ENCODE results near the gene ARHGAP30.

Gene ARHGAP30

DNA sequence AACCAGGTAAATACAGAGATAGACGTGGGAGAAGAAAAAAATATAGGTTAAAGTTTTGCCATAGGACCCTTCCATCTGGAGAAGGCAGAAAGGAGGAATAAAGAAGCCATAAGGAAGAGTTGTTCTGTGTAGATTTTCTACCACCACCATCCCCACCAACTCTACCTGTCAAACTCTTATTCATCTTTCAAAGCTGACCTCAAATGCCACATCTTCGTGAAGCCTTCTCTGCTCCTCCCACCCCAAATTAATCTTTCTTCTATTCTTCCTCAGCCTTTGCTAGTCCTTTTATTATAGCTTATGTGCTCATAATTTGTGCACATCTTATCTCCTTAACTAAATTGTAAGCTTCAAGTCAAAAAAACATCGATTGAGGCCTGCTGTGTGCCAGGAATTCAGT lies 20.9 kb upstream of the ARHGAP30 start:
- TF ChIP-seq, protein P1, sequence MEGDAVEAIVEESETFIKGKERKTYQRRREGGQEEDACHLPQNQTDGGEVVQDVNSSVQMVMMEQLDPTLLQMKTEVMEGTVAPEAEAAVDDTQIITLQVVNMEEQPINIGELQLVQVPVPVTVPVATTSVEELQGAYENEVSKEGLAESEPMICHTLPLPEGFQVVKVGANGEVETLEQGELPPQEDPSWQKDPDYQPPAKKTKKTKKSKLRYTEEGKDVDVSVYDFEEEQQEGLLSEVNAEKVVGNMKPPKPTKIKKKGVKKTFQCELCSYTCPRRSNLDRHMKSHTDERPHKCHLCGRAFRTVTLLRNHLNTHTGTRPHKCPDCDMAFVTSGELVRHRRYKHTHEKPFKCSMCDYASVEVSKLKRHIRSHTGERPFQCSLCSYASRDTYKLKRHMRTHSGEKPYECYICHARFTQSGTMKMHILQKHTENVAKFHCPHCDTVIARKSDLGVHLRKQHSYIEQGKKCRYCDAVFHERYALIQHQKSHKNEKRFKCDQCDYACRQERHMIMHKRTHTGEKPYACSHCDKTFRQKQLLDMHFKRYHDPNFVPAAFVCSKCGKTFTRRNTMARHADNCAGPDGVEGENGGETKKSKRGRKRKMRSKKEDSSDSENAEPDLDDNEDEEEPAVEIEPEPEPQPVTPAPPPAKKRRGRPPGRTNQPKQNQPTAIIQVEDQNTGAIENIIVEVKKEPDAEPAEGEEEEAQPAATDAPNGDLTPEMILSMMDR (IDR thresholded peaks at IDR 0.05; ENCODE audit: low read depth, low read length, poor library complexity, severe bottlenecking): no peak
- Histone ChIP-seq H4K20me1 (ENCODE audit: control insufficient read depth, insufficient read depth, low read depth, low read length) (no peaks in the 10 kb centered on the region), H3K9me2 (replicated peaks; ENCODE audit: control insufficient read depth, low read length) (no peaks in the 10 kb centered on the region), H3K27ac (ENCODE audit: low read depth, low read length) (no peak overlapping the region), H3K36me3 (ENCODE audit: control insufficient read depth, low read length) (no peaks in the 10 kb centered on the region), H3K79me2 (ENCODE audit: control insufficient read depth, low read length) (no peaks in the 10 kb centered on the region), H3K4me1 (ENCODE audit: control insufficient read depth, low read length) (no peaks in the 10 kb centered on the region), H3K4me3 (ENCODE audit: low read length) (no peak overlapping the region), H3K9me3 (ENCODE audit: control insufficient read depth, insufficient read depth, low read length) (no peaks in the 10 kb centered on the region), H3F3A (ENCODE audit: control insufficient read depth, insufficient read depth) (no peaks in the 10 kb centered on the region), H3K27me3 (ENCODE audit: control insufficient read depth, low read length) (no peaks in the 10 kb centered on the region), H3K4me2 (ENCODE audit: low read length) (no peak overlapping the region)

DNA sequence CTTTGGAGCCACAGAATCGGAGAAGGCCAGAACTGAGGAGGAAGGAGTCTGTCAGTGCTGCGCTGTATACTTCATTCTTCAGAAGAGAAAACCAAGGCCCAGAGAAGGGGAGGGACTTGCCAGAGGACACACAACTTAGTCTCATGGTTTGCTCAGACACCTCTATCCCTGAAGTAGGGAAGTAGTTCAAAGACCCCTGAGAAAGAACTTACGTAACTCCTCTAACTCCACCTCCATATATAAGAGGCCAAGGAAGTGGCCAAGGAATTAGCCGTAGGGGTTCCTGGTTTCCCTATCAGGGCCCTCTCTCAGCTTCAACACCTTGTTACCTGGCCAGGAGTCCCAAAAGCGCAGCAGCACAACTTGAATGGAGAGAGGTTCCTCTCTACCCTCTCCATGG lies 20.2 kb upstream of the ARHGAP30 start:
- Histone ChIP-seq H3F3A (ENCODE audit: control insufficient read depth, insufficient read depth) (no peaks in the 10 kb centered on the region), H3K27ac (ENCODE audit: low read depth, low read length) (no peak overlapping the region), H3K36me3 (ENCODE audit: control insufficient read depth, low read length) (no peaks in the 10 kb centered on the region), H3K79me2 (ENCODE audit: control insufficient read depth, low read length) (no peaks in the 10 kb centered on the region), H3K4me1 (ENCODE audit: control insufficient read depth, low read length) (no peaks in the 10 kb centered on the region), H4K20me1 (ENCODE audit: control insufficient read depth, insufficient read depth, low read depth, low read length) (no peaks in the 10 kb centered on the region), H3K9me3 (ENCODE audit: control insufficient read depth, insufficient read depth, low read length) (no peaks in the 10 kb centered on the region), H3K4me3 (ENCODE audit: low read length) (no peak overlapping the region), H3K4me2 (ENCODE audit: low read length) (no peak overlapping the region), H3K9me2 (replicated peaks; ENCODE audit: control insufficient read depth, low read length) (no peaks in the 10 kb centered on the region), H3K27me3 (ENCODE audit: control insufficient read depth, low read length) (no peaks in the 10 kb centered on the region)
- TF ChIP-seq EZH2phosphoT487 (IDR thresholded peaks at IDR 0.05; ENCODE audit: borderline replicate concordance, low read length): no peak
- TF ChIP-seq, protein P1 (IDR thresholded peaks at IDR 0.05; ENCODE audit: low read depth, low read length, poor library complexity, severe bottlenecking): no peak

DNA sequence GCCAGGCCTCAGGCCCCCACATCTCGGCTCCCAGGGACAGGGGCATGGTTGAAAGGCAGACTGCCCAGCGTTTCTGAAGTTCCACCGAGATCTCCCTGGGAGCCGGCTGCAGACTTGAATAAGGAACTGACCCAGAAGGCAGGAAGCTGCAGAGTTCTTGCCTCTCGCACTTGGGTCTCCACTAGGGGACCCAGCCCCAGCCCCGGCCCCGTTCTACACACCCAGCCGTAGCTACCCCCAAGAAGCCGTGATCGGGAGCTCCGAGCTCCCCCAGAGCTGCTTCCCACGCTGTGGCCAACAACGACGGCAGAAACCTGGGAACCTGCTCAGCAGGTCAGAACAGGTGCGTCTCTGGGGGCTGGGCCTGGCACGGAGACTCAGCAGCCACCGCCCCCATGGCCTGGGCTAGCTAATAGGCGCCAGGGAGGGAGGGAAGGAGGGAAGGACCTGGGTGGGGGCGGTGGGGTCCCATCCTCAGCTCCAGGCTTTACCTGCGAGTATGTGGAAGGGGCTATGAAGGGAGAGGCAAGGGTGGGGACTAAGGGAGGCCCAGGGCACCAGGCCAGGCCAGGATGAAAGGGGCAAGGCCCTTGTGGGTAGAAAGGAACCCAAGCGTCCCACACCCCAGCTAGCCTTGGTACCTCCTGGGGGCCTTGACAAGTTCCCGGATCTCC lies 19.7 kb upstream of the ARHGAP30 start, which contains the start of gene NECTIN4:
Gene NECTIN4, minus strand, starts transcription at position 308 of the 674 bp plus-strand sequence. Its CDS starts 262 bp downstream, at position 46.
- H3K36me3 ChIP-seq (ENCODE audit: control insufficient read depth, low read length): no peaks in the 10 kb centered on the region
- no peaks in the 10 kb centered on the region for H3K9me3 ChIP-seq (ENCODE audit: control insufficient read depth, insufficient read depth, low read length)
- H3K79me2 ChIP-seq (ENCODE audit: control insufficient read depth, low read length): no peaks in the 10 kb centered on the region
- H3K4me3 ChIP-seq (ENCODE audit: low read length): no peak within 1 kb of the TSS
- H3K9me2 ChIP-seq (replicated peaks; ENCODE audit: control insufficient read depth, low read length): no peaks in the 10 kb centered on the region
- no peaks in the 10 kb centered on the region for H3K4me1 ChIP-seq (ENCODE audit: control insufficient read depth, low read length)
- H3K27ac ChIP-seq (ENCODE audit: low read depth, low read length): no peak within 1 kb of the TSS
- no peaks in the 10 kb centered on the region for H3K27me3 ChIP-seq (ENCODE audit: control insufficient read depth, low read length)
- no peak within 1 kb of the TSS for H3K4me2 ChIP-seq (ENCODE audit: low read length)
- no peaks in the 10 kb centered on the region for H4K20me1 ChIP-seq (ENCODE audit: control insufficient read depth, insufficient read depth, low read depth, low read length)
- no peaks in the 10 kb centered on the region for H3F3A ChIP-seq (ENCODE audit: control insufficient read depth, insufficient read depth)
- TF ChIP-seq EZH2phosphoT487 (IDR thresholded peaks at IDR 0.05; ENCODE audit: borderline replicate concordance, low read length): no peak
- TF ChIP-seq, protein P1 (IDR thresholded peaks at IDR 0.05; ENCODE audit: low read depth, low read length, poor library complexity, severe bottlenecking): no peak

All from DOHH2 (cell line).